ENCODE measurements around the gene CAPZB. TPM values are rescaled to one million over a fixed set of nuclear protein-coding genes. Genes with fewer than 3 reads are reported as not detected.

The CAPZB gene
- total RNA-seq, 3 donors from 2014 or later: 112 to 114 (median 113) TPM

- DNase-seq (ENCODE audit: low spot score in 2 of 2): no peak
- intact Hi-C loops (cut with DNase I; ENCODE audit: low total_unique reads): no loop called here
- Histone ChIP-seq H3K36me3 (no peaks in the 10 kb centered on the region), H3K4me1 (peaks cover 0 to 8% of the 10 kb centered on the region in 2 donors), H3K27ac (peak overlapping the region; percentile 8 to 70), H3K4me3 (no peak overlapping the region), H3K9me3 (no peaks in the 10 kb centered on the region), H3K27me3 (no peaks in the 10 kb centered on the region)
- no peak for TF ChIP-seq POLR2A (IDR thresholded peaks at IDR 0.05)
- TF ChIP-seq, protein P1, sequence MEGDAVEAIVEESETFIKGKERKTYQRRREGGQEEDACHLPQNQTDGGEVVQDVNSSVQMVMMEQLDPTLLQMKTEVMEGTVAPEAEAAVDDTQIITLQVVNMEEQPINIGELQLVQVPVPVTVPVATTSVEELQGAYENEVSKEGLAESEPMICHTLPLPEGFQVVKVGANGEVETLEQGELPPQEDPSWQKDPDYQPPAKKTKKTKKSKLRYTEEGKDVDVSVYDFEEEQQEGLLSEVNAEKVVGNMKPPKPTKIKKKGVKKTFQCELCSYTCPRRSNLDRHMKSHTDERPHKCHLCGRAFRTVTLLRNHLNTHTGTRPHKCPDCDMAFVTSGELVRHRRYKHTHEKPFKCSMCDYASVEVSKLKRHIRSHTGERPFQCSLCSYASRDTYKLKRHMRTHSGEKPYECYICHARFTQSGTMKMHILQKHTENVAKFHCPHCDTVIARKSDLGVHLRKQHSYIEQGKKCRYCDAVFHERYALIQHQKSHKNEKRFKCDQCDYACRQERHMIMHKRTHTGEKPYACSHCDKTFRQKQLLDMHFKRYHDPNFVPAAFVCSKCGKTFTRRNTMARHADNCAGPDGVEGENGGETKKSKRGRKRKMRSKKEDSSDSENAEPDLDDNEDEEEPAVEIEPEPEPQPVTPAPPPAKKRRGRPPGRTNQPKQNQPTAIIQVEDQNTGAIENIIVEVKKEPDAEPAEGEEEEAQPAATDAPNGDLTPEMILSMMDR (IDR thresholded peaks at IDR 0.05): no peak
- no peak for TF ChIP-seq POLR2AphosphoS5 (IDR thresholded peaks at IDR 0.05)
Observed at GRCh38 chr1:19351873-19352272, 133.5 kb downstream of the CAPZB start.

- no peak overlapping the region for H3K27ac ChIP-seq
- intact Hi-C loops (cut with DNase I; ENCODE audit: low total_unique reads): no loop called here
- H3K36me3 ChIP-seq: no peaks in the 10 kb centered on the region
- H3K27me3 ChIP-seq: no peaks in the 10 kb centered on the region
- no peak for DNase-seq (ENCODE audit: low spot score in 2 of 2)
- TF ChIP-seq POLR2AphosphoS5 (IDR thresholded peaks at IDR 0.05) (no peak), POLR2A (IDR thresholded peaks at IDR 0.05) (no peak)
- TF ChIP-seq, protein P1 (IDR thresholded peaks at IDR 0.05): no peak
- peaks cover 0 to 8% of the 10 kb centered on the region in 2 donors for H3K4me1 ChIP-seq
- H3K9me3 ChIP-seq: no peaks in the 10 kb centered on the region
- no peak overlapping the region for H3K4me3 ChIP-seq
Observed at GRCh38 chr1:19350566-19350965, 134.8 kb downstream of the CAPZB start.

DNA sequence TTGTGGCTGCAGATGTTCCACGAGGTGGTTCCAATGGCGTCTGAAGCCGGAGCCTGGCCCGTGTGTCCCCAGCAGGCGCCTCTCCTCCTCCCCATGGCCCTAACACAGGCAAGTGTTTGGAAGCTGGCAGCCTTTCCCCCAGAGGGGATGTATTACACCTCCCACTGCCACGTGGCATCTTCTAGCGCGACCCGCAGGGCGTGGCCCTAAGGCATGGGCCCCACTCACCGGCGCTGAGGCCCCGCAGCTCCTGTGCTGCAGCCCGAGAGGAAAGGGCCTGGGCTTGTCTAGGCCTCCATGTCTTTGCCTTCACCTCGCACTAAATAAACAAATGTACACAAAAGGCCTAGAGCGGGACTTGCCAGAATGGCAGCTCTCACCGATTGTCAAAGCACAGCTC is 135.3 kb downstream of the CAPZB start:
- Histone ChIP-seq H3K36me3 (no peaks in the 10 kb centered on the region), H3K4me1 (peaks cover 0 to 8% of the 10 kb centered on the region in 2 donors)

DNA sequence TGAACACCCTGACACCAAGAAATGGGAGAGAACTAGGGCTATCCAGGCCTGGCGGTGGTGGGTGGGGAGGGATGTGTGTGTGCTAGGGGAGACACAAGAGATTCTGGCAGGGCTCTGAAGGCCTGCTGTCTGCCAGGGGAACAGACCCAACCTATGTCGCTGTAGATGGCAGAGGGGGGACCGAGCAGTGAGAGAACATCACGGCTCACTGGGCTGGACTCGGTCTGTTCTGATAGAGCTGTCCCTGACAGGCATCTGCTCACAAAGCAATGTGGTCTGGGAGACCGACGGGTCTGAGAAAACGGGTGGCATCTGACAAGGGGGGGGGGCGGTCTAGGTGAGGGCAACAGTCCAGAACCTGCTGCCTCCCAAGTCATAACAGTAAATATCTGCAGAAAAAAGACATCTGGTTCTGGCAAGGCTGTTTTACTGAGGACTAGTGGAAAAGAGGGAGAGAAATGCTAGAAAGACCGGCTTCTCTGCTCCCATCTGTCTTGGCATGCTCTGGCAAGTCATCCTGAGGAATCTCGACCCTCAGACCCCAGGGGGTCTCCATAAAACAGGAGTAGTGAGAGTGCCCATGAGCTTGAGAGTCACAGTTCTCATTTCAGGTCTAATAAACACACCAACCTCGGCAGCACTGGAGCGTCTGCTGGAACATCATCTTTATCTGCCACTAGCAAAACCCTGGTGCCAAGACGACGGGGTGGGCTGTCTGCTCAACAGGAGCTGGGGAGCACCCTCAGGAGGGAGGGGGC is 136.7 kb downstream of the CAPZB start:
- DNase-seq (ENCODE audit: low spot score in 2 of 2): no peak
- Histone ChIP-seq H3K4me1 (peaks cover 0 to 4% of the 10 kb centered on the region in 2 donors), H3K27me3 (no peaks in the 10 kb centered on the region), H3K4me3 (no peak overlapping the region), H3K9me3 (no peaks in the 10 kb centered on the region), H3K27ac (no peak overlapping the region), H3K36me3 (no peaks in the 10 kb centered on the region)
- TF ChIP-seq POLR2A (IDR thresholded peaks at IDR 0.05): no peak
- TF ChIP-seq, protein P1 (IDR thresholded peaks at IDR 0.05): no peak
- TF ChIP-seq POLR2AphosphoS5 (IDR thresholded peaks at IDR 0.05): no peak
- intact Hi-C loops (cut with DNase I; ENCODE audit: low total_unique reads): loop anchor here (10.0 kb wide), 1 partner anchor 306 kb away; no protein-coding TSS in a partner anchor

More for the DNA sequence above, 135.3 kb downstream of the CAPZB start:
- DNase-seq (ENCODE audit: low spot score in 2 of 2): no peak
- Histone ChIP-seq H3K27me3 (no peaks in the 10 kb centered on the region), H3K9me3 (no peaks in the 10 kb centered on the region), H3K4me3 (no peak overlapping the region), H3K27ac (no peak overlapping the region)
- no peak for TF ChIP-seq POLR2A (IDR thresholded peaks at IDR 0.05)
- no peak for TF ChIP-seq POLR2AphosphoS5 (IDR thresholded peaks at IDR 0.05)
- TF ChIP-seq, protein P1 (IDR thresholded peaks at IDR 0.05): no peak
- intact Hi-C loops (cut with DNase I; ENCODE audit: low total_unique reads): loop anchor here (10.0 kb wide), 1 partner anchor 305 kb away; no protein-coding TSS in a partner anchor

- Histone ChIP-seq H3K36me3 (no peaks in the 10 kb centered on the region), H3K9me3 (no peaks in the 10 kb centered on the region), H3K4me3 (no peak overlapping the region), H3K27ac (peak overlapping the region in 1 of 2 donors; percentile 14), H3K4me1 (peaks cover 0 to 4% of the 10 kb centered on the region in 2 donors), H3K27me3 (no peaks in the 10 kb centered on the region)
- TF ChIP-seq, protein P1 (IDR thresholded peaks at IDR 0.05): no peak
- TF ChIP-seq POLR2A (IDR thresholded peaks at IDR 0.05) (no peak), POLR2AphosphoS5 (IDR thresholded peaks at IDR 0.05) (no peak)
- intact Hi-C loops (cut with DNase I; ENCODE audit: low total_unique reads): loop anchor here (10.0 kb wide), 1 partner anchor 307 kb away; no protein-coding TSS in a partner anchor
- DNase-seq (ENCODE audit: low spot score in 2 of 2): no peak
Observed at GRCh38 chr1:19347533-19348172, 137.7 kb downstream of the CAPZB start.

Data from breast epithelium (tissue), 4 donors.